Measurements from ENCODE around the gene CACNA2D2. TPM values are rescaled to one million over a fixed set of nuclear protein-coding genes. Genes with fewer than 3 reads are reported as not detected.

CACNA2D2 gene
- total RNA-seq, 1 experiment from 2014 or later, result 22.0 TPM

DNA sequence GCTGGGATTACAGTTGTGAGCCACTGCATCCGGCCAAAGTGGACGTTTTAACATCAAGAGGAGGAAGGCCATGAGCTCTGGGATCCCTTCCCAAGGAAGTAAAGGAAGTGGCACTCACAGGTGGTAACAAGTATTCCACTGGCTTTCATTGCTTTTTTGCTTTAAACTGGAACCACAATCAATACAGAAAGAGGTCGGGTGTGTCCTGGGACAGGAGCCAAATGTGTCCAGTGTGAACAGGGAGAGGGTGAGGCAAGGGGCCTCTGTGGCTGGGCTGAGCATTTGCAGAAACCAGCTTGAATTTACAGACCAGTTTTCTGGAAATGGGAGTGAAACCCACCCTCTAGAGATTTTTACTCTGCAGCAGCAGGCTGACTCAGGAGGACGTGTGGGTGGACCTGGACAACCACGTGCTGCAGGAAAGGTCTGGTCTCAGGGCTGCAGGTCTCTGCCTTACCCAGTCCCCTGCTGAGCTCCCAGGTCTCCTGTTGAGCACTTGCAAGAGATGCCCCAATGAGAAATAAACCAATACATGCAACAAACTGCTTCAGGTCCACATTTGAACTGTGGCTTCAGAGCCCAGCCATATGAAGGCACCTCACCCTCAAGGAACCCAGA, 101.3 kb downstream of the CACNA2D2 start:
- peaks cover 9% of the 10 kb centered on the region for H3K27me3 Mint-ChIP-seq (ENCODE audit: low read depth)
- no peaks in the 10 kb centered on the region for H3K4me1 Mint-ChIP-seq
- ATAC-seq, result no peak
- H3K4me3 Mint-ChIP-seq, result no peak overlapping the region
- no peak overlapping the region for H3K27ac Mint-ChIP-seq
- no peaks in the 10 kb centered on the region for H3K9me3 Mint-ChIP-seq
- DNase-seq (ENCODE audit: low spot score), result no peak
- ChIA-PET POLR2A (no interaction called here), CTCF (interaction anchor here (1.2 to 2.6 kb wide), 2 partner anchors 13 to 141 kb away, joined by 3 to 9 read pairs; no protein-coding TSS in a partner anchor)
- TF ChIP-seq TEAD1 (CRISPR knock-in tag; IDR thresholded peaks at IDR 0.05) (no peak), NFE2L1 (CRISPR knock-in tag; IDR thresholded peaks at IDR 0.05) (no peak), FOXJ3 (CRISPR knock-in tag; IDR thresholded peaks at IDR 0.05; ENCODE audit: borderline replicate concordance) (no peak), FOXK1 (CRISPR knock-in tag; IDR thresholded peaks at IDR 0.05) (no peak), NFATC4 (CRISPR knock-in tag; IDR thresholded peaks at IDR 0.05) (no peak), MXD4 (CRISPR knock-in tag; IDR thresholded peaks at IDR 0.05; ENCODE audit: borderline replicate concordance) (no peak), ZNF423 (CRISPR knock-in tag; IDR thresholded peaks at IDR 0.05) (no peak), GABPB1 (CRISPR knock-in tag; IDR thresholded peaks at IDR 0.05) (no peak), SMAD4 (CRISPR knock-in tag; IDR thresholded peaks at IDR 0.05) (no peak), GRHL2 (CRISPR knock-in tag; IDR thresholded peaks at IDR 0.05; ENCODE audit: insufficient replicate concordance, severe bottlenecking) (no peak), ETV6 (CRISPR knock-in tag; IDR thresholded peaks at IDR 0.05) (no peak), NR1H2 (CRISPR knock-in tag; IDR thresholded peaks at IDR 0.05) (no peak), ZNF121 (CRISPR knock-in tag; IDR thresholded peaks at IDR 0.05) (no peak), ESRRA (CRISPR knock-in tag; IDR thresholded peaks at IDR 0.05; ENCODE audit: borderline replicate concordance) (no peak)
- TF ChIP-seq, protein P1, sequence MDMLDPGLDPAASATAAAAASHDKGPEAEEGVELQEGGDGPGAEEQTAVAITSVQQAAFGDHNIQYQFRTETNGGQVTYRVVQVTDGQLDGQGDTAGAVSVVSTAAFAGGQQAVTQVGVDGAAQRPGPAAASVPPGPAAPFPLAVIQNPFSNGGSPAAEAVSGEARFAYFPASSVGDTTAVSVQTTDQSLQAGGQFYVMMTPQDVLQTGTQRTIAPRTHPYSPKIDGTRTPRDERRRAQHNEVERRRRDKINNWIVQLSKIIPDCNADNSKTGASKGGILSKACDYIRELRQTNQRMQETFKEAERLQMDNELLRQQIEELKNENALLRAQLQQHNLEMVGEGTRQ (CRISPR knock-in tag; IDR thresholded peaks at IDR 0.05), result no peak
- TF ChIP-seq, protein P2, sequence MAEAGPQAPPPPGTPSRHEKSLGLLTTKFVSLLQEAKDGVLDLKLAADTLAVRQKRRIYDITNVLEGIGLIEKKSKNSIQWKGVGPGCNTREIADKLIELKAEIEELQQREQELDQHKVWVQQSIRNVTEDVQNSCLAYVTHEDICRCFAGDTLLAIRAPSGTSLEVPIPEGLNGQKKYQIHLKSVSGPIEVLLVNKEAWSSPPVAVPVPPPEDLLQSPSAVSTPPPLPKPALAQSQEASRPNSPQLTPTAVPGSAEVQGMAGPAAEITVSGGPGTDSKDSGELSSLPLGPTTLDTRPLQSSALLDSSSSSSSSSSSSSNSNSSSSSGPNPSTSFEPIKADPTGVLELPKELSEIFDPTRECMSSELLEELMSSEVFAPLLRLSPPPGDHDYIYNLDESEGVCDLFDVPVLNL (CRISPR knock-in tag; IDR thresholded peaks at IDR 0.05; ENCODE audit: borderline replicate concordance, low read depth), result no peak
- TF ChIP-seq, protein P3, sequence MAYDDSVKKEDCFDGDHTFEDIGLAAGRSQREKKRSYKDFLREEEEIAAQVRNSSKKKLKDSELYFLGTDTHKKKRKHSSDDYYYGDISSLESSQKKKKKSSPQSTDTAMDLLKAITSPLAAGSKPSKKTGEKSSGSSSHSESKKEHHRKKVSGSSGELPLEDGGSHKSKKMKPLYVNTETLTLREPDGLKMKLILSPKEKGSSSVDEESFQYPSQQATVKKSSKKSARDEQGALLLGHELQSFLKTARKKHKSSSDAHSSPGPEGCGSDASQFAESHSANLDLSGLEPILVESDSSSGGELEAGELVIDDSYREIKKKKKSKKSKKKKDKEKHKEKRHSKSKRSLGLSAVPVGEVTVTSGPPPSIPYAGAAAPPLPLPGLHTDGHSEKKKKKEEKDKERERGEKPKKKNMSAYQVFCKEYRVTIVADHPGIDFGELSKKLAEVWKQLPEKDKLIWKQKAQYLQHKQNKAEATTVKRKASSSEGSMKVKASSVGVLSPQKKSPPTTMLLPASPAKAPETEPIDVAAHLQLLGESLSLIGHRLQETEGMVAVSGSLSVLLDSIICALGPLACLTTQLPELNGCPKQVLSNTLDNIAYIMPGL (CRISPR knock-in tag; IDR thresholded peaks at IDR 0.05), result no peak
- TF ChIP-seq, protein P4, sequence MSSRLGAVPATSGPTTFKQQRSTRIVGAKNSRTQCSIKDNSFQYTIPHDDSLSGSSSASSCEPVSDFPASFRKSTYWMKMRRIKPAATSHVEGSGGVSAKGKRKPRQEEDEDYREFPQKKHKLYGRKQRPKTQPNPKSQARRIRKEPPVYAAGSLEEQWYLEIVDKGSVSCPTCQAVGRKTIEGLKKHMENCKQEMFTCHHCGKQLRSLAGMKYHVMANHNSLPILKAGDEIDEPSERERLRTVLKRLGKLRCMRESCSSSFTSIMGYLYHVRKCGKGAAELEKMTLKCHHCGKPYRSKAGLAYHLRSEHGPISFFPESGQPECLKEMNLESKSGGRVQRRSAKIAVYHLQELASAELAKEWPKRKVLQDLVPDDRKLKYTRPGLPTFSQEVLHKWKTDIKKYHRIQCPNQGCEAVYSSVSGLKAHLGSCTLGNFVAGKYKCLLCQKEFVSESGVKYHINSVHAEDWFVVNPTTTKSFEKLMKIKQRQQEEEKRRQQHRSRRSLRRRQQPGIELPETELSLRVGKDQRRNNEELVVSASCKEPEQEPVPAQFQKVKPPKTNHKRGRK (CRISPR knock-in tag; IDR thresholded peaks at IDR 0.05; ENCODE audit: borderline replicate concordance), result no peak
- TF ChIP-seq, protein P5, sequence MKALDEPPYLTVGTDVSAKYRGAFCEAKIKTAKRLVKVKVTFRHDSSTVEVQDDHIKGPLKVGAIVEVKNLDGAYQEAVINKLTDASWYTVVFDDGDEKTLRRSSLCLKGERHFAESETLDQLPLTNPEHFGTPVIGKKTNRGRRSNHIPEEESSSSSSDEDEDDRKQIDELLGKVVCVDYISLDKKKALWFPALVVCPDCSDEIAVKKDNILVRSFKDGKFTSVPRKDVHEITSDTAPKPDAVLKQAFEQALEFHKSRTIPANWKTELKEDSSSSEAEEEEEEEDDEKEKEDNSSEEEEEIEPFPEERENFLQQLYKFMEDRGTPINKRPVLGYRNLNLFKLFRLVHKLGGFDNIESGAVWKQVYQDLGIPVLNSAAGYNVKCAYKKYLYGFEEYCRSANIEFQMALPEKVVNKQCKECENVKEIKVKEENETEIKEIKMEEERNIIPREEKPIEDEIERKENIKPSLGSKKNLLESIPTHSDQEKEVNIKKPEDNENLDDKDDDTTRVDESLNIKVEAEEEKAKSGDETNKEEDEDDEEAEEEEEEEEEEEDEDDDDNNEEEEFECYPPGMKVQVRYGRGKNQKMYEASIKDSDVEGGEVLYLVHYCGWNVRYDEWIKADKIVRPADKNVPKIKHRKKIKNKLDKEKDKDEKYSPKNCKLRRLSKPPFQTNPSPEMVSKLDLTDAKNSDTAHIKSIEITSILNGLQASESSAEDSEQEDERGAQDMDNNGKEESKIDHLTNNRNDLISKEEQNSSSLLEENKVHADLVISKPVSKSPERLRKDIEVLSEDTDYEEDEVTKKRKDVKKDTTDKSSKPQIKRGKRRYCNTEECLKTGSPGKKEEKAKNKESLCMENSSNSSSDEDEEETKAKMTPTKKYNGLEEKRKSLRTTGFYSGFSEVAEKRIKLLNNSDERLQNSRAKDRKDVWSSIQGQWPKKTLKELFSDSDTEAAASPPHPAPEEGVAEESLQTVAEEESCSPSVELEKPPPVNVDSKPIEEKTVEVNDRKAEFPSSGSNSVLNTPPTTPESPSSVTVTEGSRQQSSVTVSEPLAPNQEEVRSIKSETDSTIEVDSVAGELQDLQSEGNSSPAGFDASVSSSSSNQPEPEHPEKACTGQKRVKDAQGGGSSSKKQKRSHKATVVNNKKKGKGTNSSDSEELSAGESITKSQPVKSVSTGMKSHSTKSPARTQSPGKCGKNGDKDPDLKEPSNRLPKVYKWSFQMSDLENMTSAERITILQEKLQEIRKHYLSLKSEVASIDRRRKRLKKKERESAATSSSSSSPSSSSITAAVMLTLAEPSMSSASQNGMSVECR (CRISPR knock-in tag; IDR thresholded peaks at IDR 0.05; ENCODE audit: borderline replicate concordance), result no peak
- H3K36me3 Mint-ChIP-seq, result no peaks in the 10 kb centered on the region
